Measurements from ENCODE around the gene SLC2A13.

Gene SLC2A13

GRCh38 chr12:40011775-40012129 lies 94.1 kb downstream of the SLC2A13 start:
- Histone ChIP-seq H3K36me3 (no peaks in the 10 kb centered on the region), H3K4me3 (ENCODE audit: low read depth in 1 of 2, low read length in 1 of 2) (no peak overlapping the region), H3K27ac (no peak overlapping the region), H3K9me3 (no peaks in the 10 kb centered on the region), H3K4me1 (ENCODE audit: control insufficient read depth in 1 of 2, insufficient read depth in 1 of 2, low read depth in 1 of 2, low read length in 1 of 2) (no peaks in the 10 kb centered on the region), H3K27me3 (no peaks in the 10 kb centered on the region)
- no peak for TF ChIP-seq CTCF (IDR thresholded peaks at IDR 0.05)

GRCh38 chr12:40010899-40011774 lies 94.7 kb downstream of the SLC2A13 start:
- Histone ChIP-seq H3K36me3 (no peaks in the 10 kb centered on the region), H3K27ac (no peak overlapping the region), H3K4me1 (ENCODE audit: control insufficient read depth in 1 of 2, insufficient read depth in 1 of 2, low read depth in 1 of 2, low read length in 1 of 2) (no peaks in the 10 kb centered on the region), H3K4me3 (ENCODE audit: low read depth in 1 of 2, low read length in 1 of 2) (no peak overlapping the region), H3K27me3 (no peaks in the 10 kb centered on the region), H3K9me3 (no peaks in the 10 kb centered on the region)
- TF ChIP-seq CTCF (IDR thresholded peaks at IDR 0.05) = peak; percentile 44

- H3K27me3 ChIP-seq = no peaks in the 10 kb centered on the region
- TF ChIP-seq CTCF (IDR thresholded peaks at IDR 0.05) = no peak
- H3K4me3 ChIP-seq (ENCODE audit: low read depth in 1 of 2, low read length in 1 of 2) = no peak overlapping the region
Measured at GRCh38 chr12:40002178-40003169, 103.4 kb downstream of the SLC2A13 start.

GRCh38 chr12:40001406-40001805 lies 104.5 kb downstream of the SLC2A13 start:
- H3K27me3 ChIP-seq = no peaks in the 10 kb centered on the region
- TF ChIP-seq CTCF (IDR thresholded peaks at IDR 0.05) = no peak
- H3K9me3 ChIP-seq = peaks cover 4% of the 10 kb centered on the region

More at GRCh38 chr12:40002178-40003169, 103.4 kb downstream of the SLC2A13 start:
- Histone ChIP-seq H3K9me3 (peaks cover 4% of the 10 kb centered on the region), H3K27ac (no peak overlapping the region), H3K4me1 (ENCODE audit: control insufficient read depth in 1 of 2, insufficient read depth in 1 of 2, low read depth in 1 of 2, low read length in 1 of 2) (no peaks in the 10 kb centered on the region), H3K36me3 (no peaks in the 10 kb centered on the region)

DNA sequence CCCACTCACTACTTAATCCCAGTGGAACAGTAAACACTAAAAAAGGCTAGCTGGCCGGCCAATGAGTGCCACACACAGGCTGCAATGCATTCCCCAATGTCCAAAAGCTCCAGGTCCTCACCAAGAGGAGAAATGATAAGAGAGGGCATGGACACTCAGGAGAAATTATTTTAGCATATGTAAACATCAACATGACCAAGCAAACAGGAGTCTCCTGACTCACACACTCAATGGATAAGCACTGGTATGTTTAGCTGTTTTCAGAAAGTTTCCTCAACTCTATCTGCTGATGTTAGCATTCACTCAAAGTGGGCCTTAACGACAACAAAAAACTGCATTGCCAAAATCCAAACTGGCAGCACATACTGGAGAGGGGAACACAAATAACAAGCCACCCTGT lies 105.0 kb downstream of the SLC2A13 start:
- peaks cover 4% of the 10 kb centered on the region for H3K9me3 ChIP-seq
- no peak overlapping the region for H3K27ac ChIP-seq
- no peaks in the 10 kb centered on the region for H3K27me3 ChIP-seq
- H3K36me3 ChIP-seq = no peaks in the 10 kb centered on the region
- H3K4me3 ChIP-seq (ENCODE audit: low read depth in 1 of 2, low read length in 1 of 2) = no peak overlapping the region
- no peak for TF ChIP-seq CTCF (IDR thresholded peaks at IDR 0.05)
- H3K4me1 ChIP-seq (ENCODE audit: control insufficient read depth in 1 of 2, insufficient read depth in 1 of 2, low read depth in 1 of 2, low read length in 1 of 2) = no peaks in the 10 kb centered on the region

More at GRCh38 chr12:40001406-40001805, 104.5 kb downstream of the SLC2A13 start:
- no peak overlapping the region for H3K27ac ChIP-seq
- H3K4me1 ChIP-seq (ENCODE audit: control insufficient read depth in 1 of 2, insufficient read depth in 1 of 2, low read depth in 1 of 2, low read length in 1 of 2) = no peaks in the 10 kb centered on the region
- no peak overlapping the region for H3K4me3 ChIP-seq (ENCODE audit: low read depth in 1 of 2, low read length in 1 of 2)
- no peaks in the 10 kb centered on the region for H3K36me3 ChIP-seq
